ENCODE measurements around the gene PPP1R26.
"Not testable (repeated sequence)": the region's sequence is repeated elsewhere in the genome, so short reads cannot be mapped to it uniquely, and the experiment has no call there.

The PPP1R26 gene

DNA sequence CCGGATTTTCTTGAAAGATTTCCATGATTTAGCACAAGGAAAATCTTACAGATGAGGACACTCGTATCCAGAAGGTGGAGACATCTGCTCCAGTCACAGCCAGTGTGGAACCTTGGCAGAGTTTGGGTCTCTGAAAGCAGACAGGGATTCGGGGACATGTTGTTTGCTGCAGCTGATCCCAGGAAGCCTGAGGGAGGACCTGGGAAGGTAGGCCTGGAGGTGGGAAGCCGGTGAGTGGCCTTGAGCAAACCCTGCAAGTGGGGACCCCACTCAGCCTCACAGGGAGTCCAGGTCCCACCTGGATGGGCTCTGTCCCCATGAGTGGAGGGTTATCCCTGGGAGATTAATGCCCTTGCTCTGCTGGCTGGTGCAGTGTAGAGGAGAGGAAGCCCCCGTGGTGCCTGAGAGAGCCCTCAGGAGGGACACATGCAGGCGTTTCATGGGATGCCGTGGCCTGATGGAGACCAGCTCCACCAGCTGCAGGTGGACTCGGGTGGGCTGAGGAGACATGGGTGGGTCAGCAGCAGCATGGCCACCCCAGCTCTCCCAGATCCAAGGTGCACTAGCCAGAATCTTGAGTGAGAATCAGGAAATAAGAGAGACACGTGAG lies 28.7 kb downstream of the PPP1R26 start:
- no peak for DNase-seq (ENCODE audit: low read depth)
- TF ChIP-seq, protein P1, sequence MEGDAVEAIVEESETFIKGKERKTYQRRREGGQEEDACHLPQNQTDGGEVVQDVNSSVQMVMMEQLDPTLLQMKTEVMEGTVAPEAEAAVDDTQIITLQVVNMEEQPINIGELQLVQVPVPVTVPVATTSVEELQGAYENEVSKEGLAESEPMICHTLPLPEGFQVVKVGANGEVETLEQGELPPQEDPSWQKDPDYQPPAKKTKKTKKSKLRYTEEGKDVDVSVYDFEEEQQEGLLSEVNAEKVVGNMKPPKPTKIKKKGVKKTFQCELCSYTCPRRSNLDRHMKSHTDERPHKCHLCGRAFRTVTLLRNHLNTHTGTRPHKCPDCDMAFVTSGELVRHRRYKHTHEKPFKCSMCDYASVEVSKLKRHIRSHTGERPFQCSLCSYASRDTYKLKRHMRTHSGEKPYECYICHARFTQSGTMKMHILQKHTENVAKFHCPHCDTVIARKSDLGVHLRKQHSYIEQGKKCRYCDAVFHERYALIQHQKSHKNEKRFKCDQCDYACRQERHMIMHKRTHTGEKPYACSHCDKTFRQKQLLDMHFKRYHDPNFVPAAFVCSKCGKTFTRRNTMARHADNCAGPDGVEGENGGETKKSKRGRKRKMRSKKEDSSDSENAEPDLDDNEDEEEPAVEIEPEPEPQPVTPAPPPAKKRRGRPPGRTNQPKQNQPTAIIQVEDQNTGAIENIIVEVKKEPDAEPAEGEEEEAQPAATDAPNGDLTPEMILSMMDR (IDR thresholded peaks at IDR 0.05; ENCODE audit: insufficient read depth, low read depth, low read length, missing control alignments), result no peak

GRCh38 chr9:135509458-135509857 lies 29.9 kb downstream of the PPP1R26 start:
- DNase-seq (ENCODE audit: low read depth), result no peak
- no peak overlapping the region for H3K4me3 ChIP-seq (ENCODE audit: low read depth, low read length)
- TF ChIP-seq, protein P1 (IDR thresholded peaks at IDR 0.05; ENCODE audit: insufficient read depth, low read depth, low read length, missing control alignments), result no peak

More for the DNA sequence above, 28.7 kb downstream of the PPP1R26 start:
- H3K4me3 ChIP-seq (ENCODE audit: low read depth, low read length), result no peak overlapping the region

DNA sequence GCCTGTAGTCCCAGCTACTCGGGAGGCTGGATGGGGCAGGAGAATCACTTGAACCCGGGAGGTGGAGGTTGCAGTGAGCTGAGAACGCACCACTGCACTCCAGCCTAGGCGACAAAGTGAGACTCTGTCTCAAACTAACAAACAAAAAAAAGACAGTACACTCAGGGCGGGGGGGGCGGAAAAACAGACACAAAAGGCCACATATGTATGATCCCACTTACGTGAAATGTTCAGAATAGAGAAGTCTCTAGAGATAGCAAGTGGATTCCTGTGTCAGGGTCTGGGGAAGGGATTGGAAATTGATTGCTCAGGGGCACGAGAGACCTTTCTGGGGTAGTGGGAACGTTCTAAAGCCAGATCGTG lies 32.6 kb downstream of the PPP1R26 start:
- TF ChIP-seq, protein P1 (IDR thresholded peaks at IDR 0.05; ENCODE audit: insufficient read depth, low read depth, low read length, missing control alignments), result no peak
- H3K4me3 ChIP-seq (ENCODE audit: low read depth, low read length), result no peak overlapping the region
- no peak for DNase-seq (ENCODE audit: low read depth)

GRCh38 chr9:135512904-135513303 lies 33.3 kb downstream of the PPP1R26 start:
- TF ChIP-seq, protein P1 (IDR thresholded peaks at IDR 0.05; ENCODE audit: insufficient read depth, low read depth, low read length, missing control alignments), result no peak
- DNase-seq (ENCODE audit: low read depth), result no peak
- H3K4me3 ChIP-seq (ENCODE audit: low read depth, low read length), result no peak overlapping the region

DNA sequence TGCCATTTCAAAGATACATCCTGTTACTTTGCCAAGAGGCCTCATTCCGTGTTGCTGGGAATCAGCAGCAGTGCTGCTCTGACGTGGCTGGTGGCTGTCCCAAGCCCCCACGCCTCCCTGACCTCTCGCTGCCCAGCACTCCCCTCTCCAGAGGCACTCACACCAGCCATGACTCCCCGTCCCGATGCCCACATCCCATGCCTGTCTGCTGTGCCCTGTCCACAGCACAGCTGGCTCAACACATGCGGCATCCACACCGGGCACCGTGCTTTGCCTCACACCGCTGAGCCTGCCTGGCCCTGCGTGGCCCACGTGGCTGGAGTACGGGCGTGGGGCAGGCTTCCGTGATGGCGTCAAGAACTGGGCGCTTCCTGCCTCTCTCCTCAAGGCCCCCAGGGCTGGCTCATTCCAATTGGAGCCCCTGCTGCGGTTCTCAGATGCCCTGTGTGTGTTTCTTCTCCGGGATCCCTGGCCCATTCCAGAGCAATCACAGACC lies 33.8 kb downstream of the PPP1R26 start:
- TF ChIP-seq, protein P1 (IDR thresholded peaks at IDR 0.05; ENCODE audit: insufficient read depth, low read depth, low read length, missing control alignments), result no peak
- no peak for DNase-seq (ENCODE audit: low read depth)

GRCh38 chr9:135513906-135514305 lies 34.3 kb downstream of the PPP1R26 start:
- not testable (repeated sequence) for DNase-seq (ENCODE audit: low read depth); H3K4me3 ChIP-seq (ENCODE audit: low read depth, low read length)

More for the DNA sequence above, 33.8 kb downstream of the PPP1R26 start:
- H3K4me3 ChIP-seq (ENCODE audit: low read depth, low read length), result no peak overlapping the region

DNA sequence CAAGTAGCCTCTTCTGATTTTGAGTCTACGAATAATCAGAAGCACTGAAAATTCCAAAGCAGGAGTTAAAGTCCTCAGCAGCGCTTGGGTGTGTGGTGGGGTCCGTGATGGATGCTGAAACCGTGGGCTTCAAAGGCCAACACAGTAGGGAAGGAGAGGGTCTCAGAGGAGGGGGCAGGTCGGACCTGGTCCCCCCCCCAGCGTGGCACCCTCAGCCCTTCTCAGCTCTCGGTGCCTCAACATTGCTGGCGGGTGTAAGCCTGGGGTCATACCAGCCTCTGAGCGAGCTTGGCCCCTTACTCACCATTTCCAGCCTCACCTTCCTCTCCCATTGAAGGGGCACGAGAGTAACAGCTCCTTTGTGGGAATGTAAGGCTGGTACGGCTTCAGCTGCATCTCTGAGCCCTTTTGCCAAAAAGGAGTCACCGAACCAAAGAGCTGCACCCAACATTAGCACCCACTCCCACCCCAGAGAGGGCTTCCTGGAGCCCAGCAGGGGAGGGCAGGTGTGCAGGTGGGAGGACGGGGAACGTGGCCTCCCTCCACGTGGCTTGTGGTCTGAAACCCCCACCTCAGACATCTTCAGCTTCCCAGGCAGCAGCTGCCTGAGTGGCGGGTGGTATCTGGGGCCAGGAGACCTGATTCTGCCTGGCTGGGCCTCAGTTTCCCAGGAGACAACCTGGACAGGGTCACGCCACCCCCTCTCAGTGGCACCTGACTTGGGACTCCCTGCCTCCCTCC lies 34.9 kb downstream of the PPP1R26 start:
- no peak for DNase-seq (ENCODE audit: low read depth)
- TF ChIP-seq, protein P1 (IDR thresholded peaks at IDR 0.05; ENCODE audit: insufficient read depth, low read depth, low read length, missing control alignments), result no peak
- H3K4me3 ChIP-seq (ENCODE audit: low read depth, low read length), result no peak overlapping the region
